Measurements from ENCODE around the gene PAX7. TPM values are rescaled to one million over a fixed set of nuclear protein-coding genes. Genes with fewer than 3 reads are reported as not detected.

PAX7 gene
- total RNA-seq, 2 experiments from 2014 or later, result not detected

GRCh38 chr1:18795002-18795689, 164.5 kb downstream of the PAX7 start:
- Mint-ChIP-seq H3K4me1 (ENCODE audit: low read depth) (no peaks in the 10 kb centered on the region), H3K4me3 (no peak overlapping the region), H3K9me3 (peaks cover 5% of the 10 kb centered on the region), H3K27me3 (peaks cover 46% of the 10 kb centered on the region), H3K27ac (no peak overlapping the region), H3K36me3 (ENCODE audit: low read depth) (no peaks in the 10 kb centered on the region)
- intact Hi-C loops (cut with DNase I, micrococcal nuclease), result no loop called here
- ChIA-PET POLR2A (no interaction called here), CTCF (no interaction called here)
- no peak overlapping the region for H3K27ac ChIP-seq (ENCODE audit: low read depth in 1 of 2, low read length in 2 of 2)
- no peak for TF ChIP-seq CTCF (IDR thresholded peaks at IDR 0.05)
- DNase-seq, result no peak
- H3K27me3 ChIP-seq (ENCODE audit: control insufficient read depth in 1 of 2, insufficient read depth in 2 of 2, low read length in 2 of 2), result peaks cover 15 to 19% of the 10 kb centered on the region in 2 experiments
- no peak overlapping the region for H3K4me3 ChIP-seq (ENCODE audit: low read length)
- peaks cover 6 to 30% of the 10 kb centered on the region in 2 experiments for H3K9me3 ChIP-seq (ENCODE audit: control insufficient read depth in 1 of 2, insufficient read depth in 1 of 2, low read length in 2 of 2)
- no peak for ATAC-seq (ENCODE audit: poor library complexity)
- H3K4me1 ChIP-seq (ENCODE audit: insufficient read depth, low read length), result no peaks in the 10 kb centered on the region
- no peaks in the 10 kb centered on the region for H3K36me3 ChIP-seq (ENCODE audit: insufficient read depth, low read length)

- no peaks in the 10 kb centered on the region for H3K4me1 Mint-ChIP-seq (ENCODE audit: low read depth)
- H3K27ac Mint-ChIP-seq, result no peak overlapping the region
- no peak for TF ChIP-seq CTCF (IDR thresholded peaks at IDR 0.05)
- Histone ChIP-seq H3K9me3 (ENCODE audit: control insufficient read depth in 1 of 2, insufficient read depth in 1 of 2, low read length in 2 of 2) (peaks cover 6 to 30% of the 10 kb centered on the region in 2 experiments), H3K27ac (ENCODE audit: low read depth in 1 of 2, low read length in 2 of 2) (no peak overlapping the region), H3K36me3 (ENCODE audit: insufficient read depth, low read length) (no peaks in the 10 kb centered on the region), H3K4me3 (ENCODE audit: low read length) (no peak overlapping the region), H3K4me1 (ENCODE audit: insufficient read depth, low read length) (no peaks in the 10 kb centered on the region), H3K27me3 (ENCODE audit: control insufficient read depth in 1 of 2, insufficient read depth in 2 of 2, low read length in 2 of 2) (peaks cover 15 to 19% of the 10 kb centered on the region in 2 experiments)
- peaks cover 5% of the 10 kb centered on the region for H3K9me3 Mint-ChIP-seq
- CTCF ChIA-PET, result no interaction called here
- H3K4me3 Mint-ChIP-seq, result no peak overlapping the region
- DNase-seq (no peak), ATAC-seq (ENCODE audit: poor library complexity) (no peak)
- intact Hi-C loops (cut with DNase I, micrococcal nuclease), result no loop called here
- peaks cover 30% of the 10 kb centered on the region for H3K27me3 Mint-ChIP-seq
- H3K36me3 Mint-ChIP-seq (ENCODE audit: low read depth), result no peaks in the 10 kb centered on the region
- POLR2A ChIA-PET, result no interaction called here
These were observed 166.3 kb downstream of the PAX7 start for GRCh38 chr1:18796950-18797349.

Other genes starting within 250 kb of the PAX7 start
- gene KLHDC7A, start 149.9 kb upstream of the PAX7 start, total RNA-seq, result not detected
- gene TAS1R2, start 228.8 kb downstream of the PAX7 start, total RNA-seq, result not detected